HG03442 (cell line): ENCODE results near the gene PSME3.
"Not testable (repeated sequence)": the region's sequence is repeated elsewhere in the genome, so short reads cannot be mapped to it uniquely, and the experiment has no call there.

ENCODE experiments used
- ATAC-seq: cut with Tn5 transposase; IDR thresholded peaks from one replicate; pipeline ENCODE4 v1.9.1; 2021; ENCODE audit warnings: mild to moderate bottlenecking, moderate library complexity; ENCODE audit not compliant: unreplicated experiment

PSME3 gene

DNA sequence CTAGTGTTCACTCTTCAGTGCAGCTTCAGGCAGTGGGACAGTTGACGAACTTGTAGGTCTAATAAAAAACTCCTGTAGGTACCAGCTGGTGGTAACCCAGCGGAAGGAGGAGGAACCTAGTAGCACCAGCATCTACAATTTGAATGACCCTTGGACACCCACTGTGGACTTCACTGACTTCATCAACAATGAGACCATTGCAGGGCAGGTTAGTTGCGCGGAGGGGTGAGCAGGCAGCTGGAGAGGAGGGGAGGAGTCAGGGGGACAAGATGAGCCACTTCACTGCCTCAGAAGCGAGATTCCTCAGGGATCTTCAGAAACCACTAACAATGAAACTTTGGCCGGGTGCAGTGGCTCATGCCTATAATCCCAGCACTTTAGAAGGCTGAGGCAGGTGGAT, 40.1 kb downstream of the PSME3 start:
- no peak for ATAC-seq

DNA sequence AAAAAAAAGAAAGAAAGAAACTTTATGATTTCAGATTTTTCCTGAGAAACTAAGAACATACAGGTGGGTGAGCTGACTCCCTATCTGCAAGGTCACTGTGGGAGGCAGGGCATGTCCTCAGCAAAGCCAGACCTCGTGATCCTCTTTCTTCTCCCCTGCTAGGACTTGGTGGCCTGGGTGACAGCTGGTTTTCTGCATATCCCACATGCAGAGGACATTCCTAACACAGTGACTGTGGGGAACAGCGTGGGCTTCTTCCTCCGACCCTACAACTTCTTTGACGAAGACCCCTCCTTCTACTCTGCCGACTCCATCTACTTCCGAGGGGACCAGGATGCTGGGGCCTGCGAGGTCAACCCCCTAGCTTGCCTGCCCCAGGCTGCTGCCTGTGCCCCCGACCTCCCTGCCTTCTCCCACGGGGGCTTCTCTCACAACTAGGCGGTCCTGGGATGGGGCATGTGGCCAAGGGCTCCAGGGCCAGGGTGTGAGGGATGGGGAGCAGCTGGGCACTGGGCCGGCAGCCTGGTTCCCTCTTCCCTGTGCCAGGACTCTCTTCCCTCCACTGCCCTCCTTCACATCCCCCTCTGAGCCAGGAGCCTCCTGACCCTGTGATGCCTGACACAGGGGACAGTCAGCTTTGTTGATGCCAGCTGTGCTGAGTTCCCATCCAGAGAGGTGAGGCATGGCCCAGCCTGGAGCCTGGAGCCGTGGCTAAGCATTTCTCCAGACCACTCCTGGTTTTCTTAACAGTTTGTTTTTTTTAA, 40.9 kb downstream of the PSME3 start:
- ATAC-seq = not testable (repeated sequence)

DNA sequence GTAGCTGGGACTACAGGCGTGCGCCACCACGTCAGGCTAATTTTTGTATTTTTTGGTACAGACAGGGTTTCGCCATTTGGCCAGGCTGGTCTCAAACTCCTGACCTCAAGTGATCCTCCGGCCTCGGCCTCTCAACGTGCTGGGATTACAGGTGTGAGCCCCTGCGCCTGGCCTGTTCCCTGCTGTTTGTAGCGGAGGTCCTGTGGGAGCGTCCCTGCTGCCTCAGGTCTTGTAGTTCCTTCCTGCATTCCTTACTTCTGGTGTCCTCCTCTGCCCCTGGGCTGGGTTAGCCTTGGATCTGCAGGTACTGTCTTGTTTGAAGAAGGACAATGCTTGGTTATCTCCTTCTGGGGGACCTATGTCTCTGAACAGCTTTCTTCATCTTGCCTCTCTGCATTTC, 43.8 kb downstream of the PSME3 start:
- ATAC-seq = no peak

DNA sequence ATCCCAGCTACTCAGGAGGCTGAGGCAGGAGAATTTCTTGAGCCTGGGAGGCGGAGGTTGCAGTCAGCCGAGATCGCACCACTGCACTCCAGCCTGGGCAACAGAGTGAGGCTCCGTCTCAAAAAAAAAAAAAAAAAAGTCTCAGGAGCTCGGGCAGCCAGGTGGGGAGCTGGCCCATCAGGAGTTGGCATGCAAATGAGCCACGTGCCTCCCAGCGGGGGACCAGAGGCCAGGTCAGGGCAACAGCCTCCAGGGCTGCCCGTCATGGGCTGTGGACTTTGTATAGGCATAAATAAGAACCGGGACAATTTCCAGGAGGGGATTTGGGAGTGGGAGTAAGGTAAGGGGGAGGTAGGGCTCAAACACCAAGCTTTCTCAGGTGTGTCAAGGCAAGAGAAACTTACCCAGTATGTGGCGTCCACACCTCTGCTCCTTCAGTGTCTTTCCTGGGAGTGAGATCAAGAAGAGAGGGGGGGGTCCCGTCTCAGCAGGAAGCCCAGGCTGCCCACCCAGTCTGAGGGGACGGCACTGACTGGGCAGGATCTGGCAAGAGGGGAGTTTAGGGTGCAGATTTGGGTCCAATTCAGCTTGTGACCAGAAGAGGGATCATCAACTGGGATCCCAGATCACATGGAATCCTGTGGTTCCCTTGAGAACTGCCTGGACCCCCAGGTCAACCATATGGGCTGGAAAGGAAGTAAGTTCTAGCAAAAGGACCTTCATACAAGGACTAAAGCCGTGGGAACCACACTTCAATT, 45.1 kb downstream of the PSME3 start:
- no peak for ATAC-seq

DNA sequence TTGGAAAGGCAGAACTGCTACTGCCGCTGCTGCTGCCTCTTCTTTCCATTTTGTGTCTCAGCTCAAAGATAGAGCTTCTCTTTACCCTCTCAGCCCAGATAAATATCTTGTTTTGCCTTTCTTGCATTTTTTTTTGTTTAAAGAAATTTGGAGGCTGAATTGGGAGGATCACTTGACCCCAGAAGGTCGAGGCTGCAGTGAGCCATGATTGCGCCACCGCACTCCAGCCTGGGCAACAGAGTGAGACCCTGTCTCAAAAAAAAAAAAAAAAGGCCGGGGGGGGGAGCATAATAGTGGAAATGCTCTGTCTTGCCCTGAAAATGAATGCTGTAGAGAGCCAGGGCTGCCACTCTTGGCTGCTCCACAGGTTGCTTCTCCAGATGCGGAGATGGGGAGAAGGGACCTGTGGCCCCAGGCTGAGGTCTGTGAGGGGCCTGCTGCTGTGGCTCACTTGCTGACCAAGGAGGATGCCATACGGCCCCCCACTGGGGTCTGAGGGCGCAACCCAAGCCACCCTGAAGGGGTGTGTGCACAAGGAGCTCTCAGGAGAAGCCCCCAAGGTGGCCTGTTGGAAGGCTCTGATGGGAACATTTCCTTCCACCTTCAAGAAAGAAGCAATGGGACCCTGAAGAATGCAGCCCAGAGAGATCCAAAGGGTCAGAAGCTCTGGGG, 45.9 kb downstream of the PSME3 start:
- no peak for ATAC-seq

DNA sequence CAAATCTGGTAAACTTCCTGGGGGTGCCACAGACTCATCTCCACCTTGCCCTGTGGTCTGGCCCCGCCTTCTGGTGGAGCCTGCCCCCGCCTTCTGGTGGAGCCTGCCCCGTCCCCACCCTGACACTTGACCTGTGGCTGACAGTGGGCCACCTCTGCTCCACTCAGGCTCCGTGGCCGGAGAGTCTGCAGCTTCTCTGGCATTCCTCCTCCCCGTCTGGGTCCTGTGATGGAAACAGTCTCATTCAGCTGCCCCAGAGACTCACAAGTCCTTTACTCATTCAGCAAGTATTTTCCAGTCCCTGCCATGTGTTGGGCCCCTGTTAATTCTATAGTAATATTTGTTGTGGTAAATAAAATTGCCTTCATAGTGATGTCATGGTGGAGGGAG, 46.4 kb downstream of the PSME3 start:
- ATAC-seq = no peak

DNA sequence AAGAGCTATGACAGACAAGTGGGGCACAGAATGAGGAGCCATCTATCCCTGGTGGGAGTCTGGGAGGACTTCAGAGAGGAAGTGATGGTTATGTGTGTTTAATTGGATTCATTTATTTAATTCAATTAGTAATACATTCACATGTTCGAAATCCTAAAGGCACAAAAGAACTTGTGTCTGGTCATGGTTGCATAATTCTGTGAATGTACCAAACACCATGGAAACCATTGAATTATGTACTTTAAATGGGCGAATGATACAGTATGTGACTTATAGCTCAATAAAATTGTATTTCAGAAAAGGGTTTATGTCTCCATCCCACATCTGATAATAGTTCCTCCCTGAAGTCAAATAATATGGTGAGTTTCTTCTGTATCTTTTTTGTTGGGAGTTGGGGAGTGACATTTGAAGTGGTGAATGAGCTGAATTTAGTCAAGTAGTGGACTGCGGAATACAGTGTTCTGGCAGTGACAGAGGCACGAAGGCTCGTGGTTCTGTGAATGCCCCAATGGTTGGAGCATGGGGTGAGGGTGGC, 47.6 kb downstream of the PSME3 start:
- no peak for ATAC-seq

DNA sequence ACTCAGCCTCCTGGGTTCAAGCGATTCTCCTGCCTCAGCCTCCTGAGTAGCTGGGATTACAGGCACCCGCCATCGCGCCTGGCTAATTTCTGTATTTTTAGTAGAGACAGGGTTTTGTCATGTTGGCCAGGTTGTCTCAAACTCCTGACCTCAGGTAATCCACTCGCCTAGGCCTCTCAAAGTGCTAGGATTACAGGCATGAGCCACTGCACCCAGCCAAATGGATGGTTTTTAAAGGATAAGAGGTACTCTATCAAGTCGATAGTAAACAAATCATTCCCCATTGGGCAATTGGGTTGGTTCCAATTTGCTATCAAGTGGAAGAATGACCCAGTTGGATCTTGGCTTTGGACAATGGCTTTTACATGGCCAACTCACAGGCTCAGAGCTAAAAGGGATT, 48.5 kb downstream of the PSME3 start:
- ATAC-seq = not testable (repeated sequence)

DNA sequence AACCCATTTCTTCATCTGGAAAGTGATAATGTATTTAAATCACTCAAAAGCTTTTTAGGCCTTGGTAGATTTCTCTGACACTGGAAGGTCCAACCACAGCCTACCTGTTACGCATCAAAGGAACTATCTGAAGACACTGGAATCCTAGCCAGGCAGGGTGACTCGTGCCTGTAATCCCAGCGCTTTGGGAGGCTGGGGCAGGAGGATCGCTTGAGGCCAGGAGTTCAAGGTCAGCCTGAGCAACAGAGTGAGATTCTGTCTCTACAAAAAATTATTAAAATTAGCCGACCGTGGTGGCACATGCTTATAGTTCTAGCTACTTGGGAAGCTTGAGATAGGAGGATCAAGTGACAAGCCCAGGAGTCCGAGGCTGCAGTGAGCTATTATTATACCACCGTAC, 49.0 kb downstream of the PSME3 start:
- ATAC-seq = no peak

DNA sequence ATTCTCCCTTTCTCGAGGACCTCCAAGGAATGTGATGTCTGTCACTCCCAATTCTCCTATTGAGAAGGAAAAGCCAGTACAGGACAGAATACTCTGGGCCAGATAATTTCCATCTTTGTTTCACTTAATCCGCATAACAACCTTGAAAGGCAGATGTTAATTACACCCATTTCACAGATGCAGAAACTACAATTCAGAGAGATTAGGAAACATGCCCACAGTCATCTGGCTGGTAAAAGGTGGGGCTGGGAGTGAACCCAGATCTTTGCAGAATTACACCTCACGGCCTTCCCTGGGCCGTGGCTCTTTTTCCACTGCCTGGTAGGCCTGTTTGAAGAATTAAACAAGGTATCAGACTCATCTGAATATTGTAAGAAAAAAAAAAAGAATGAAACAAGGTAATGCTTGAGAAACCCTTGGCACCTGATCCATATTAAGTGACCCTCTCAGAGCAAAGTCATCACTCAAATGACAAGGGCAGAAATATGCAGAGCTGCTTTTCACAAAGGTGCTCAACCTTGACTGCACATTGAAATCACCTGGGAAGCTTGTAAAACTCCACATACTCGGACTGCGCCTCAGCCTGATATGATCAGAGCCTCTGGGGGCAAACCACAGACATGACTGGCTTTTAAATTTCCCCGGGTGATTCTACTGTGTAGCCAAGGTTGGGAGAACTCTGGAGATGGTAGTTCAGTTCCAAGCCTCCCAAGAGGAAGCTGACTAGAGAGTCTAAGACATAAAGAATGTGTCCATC, 50.8 kb downstream of the PSME3 start:
- ATAC-seq = no peak

DNA sequence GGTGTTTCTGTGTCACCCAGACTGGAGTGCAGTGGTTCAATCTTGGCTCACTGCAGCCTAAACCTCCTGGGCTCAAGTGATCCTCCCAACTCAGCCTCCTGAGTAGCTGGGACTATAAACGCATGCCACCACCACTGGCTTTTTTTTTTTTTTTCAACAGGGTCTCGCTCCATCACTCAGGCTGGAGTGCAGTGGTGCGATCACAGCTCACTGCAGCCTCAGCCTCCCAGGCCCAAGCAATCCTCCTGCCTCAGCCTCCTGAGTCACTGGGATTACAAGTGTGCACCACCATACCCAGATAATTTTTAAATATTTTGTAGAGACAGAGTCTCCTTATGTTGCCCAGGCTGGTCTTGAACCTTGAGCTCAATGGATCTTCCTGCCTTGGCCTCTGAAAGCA, 52.6 kb downstream of the PSME3 start:
- ATAC-seq = not testable (repeated sequence)

DNA sequence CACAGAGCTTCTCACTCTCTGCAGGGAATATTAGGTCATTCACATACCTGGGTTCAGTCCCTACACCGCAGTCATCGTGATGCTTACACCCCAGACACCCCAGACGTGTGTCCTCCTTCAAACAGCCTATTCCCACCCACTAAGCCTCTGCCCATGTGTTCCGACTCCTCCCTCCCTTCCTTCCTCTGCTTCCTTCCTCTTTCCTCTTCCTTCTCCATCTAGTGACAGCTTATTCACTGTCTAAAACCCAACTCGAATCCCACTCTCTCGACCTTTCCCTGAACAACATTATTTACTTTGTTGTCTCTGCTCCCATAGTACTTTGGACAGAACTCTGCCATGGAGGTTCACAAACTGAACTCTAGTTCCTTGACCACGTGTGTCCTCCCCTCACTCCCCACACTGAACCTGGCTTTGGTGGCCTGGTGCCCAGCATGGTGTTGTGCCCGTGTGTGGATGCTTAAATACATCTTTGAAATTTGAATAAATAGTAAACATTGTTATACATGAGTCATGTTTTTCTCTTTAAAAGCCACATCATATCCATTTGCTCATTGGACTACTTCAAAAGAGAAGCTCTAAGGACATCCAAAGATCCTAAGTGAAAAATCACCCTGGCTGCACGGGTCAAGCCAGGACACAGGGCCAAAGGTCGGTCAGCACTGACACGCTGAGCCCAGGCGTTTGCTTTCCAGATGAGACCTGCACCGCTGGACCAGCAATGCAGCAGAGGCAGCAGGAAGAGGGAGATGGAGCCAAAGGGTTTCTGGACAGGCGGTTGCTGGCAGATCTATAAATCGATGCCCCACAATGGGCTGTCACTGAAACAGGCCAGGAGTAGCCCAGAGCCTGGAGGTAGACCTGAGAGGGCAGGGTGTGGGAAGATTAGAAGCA, 53.3 kb downstream of the PSME3 start:
- no peak for ATAC-seq

DNA sequence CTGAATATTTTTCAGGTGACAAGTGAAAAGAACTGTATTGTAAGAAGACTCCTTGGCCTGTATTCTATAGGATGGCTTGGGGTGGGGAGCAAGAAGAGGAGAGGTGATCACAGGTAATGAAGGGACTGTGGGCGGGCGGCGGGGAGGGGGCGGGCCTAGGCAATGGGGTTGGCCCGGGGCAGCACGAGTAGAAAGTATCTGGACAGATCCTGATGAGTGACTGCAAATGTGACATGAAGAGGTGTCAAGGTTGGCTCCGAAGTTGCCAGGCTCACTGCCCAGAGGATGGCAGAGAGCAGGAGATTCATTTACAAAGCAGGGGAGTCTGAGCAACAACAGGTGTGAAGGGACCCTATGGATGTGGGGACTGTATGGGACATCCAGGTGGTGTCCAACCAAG, 56.6 kb downstream of the PSME3 start:
- no peak for ATAC-seq

DNA sequence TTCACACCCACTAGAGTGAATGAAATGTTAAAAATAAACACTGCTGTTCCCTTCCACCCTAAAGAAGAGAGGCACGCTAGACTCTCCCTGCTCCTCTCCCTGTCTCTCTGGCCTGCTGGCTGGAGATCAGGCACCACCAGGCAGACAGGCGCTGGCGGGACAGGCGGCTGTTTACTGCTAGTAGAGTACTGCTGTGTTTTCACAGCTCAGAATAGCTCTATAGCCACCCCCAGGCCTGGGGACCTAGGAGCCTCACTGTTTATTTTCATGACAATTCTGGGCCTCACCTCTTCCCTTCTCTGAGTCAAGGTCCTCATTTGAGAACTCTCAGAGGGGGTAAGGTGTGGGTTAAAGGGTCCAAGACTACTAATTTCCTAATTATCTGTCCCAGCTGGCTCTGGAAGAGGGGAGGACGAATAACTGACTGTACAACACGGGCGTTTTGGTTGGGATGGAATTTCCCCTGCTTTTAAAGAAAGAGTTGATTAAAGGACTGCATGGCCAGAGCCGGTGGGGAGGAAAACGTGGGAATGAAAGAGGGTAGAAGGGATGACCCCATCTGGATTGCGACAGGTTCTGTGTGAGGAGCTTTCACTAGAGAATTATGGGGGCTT, 58.4 kb downstream of the PSME3 start:
- ATAC-seq = no peak

DNA sequence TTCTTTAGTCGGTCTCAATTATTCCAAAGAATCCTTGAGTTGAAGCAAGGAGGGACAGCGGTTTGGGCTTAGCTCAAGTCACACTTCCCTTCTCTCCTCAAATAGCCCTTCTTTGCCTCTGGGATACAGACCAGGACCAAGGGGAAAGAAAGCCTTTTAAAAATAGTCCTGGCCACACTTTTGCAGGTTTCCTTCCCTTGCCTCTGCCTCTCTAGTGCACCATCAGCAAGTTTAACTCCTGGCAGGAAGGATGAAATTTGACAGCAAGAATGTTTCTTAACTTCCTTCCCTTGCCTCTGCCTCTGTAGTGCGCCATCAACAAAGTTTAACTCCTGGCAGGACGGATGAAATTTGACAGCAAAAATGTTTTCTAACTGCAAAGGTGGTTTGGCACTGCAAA, 60.2 kb downstream of the PSME3 start:
- ATAC-seq = no peak
